ENCODE results near the gene FAM237A.

FAM237A gene

DNA sequence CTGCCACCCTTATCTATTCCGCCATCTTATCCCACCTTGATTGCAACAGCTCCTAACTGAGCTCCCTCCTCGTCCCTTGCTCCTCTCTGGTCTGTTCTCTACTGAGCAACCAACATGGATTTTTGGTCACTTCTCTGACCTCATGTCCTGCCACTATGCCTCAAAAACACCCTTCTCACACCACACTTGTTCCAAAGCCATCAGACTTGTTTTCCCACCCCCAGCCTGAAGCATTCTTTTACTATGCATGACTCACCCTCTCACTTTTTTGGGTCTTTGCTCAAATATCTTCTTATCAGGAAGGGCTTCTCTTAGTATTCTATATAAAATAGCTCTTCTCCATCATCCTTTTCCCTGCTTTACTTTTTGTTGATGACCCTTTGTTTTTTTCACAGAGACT is 2.7 kb upstream of the FAM237A start:
- TF ChIP-seq, protein P1, sequence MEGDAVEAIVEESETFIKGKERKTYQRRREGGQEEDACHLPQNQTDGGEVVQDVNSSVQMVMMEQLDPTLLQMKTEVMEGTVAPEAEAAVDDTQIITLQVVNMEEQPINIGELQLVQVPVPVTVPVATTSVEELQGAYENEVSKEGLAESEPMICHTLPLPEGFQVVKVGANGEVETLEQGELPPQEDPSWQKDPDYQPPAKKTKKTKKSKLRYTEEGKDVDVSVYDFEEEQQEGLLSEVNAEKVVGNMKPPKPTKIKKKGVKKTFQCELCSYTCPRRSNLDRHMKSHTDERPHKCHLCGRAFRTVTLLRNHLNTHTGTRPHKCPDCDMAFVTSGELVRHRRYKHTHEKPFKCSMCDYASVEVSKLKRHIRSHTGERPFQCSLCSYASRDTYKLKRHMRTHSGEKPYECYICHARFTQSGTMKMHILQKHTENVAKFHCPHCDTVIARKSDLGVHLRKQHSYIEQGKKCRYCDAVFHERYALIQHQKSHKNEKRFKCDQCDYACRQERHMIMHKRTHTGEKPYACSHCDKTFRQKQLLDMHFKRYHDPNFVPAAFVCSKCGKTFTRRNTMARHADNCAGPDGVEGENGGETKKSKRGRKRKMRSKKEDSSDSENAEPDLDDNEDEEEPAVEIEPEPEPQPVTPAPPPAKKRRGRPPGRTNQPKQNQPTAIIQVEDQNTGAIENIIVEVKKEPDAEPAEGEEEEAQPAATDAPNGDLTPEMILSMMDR (IDR thresholded peaks at IDR 0.05; ENCODE audit: borderline replicate concordance, insufficient read depth, low read depth, low read length), result no peak
- no peak overlapping the region for H3K4me3 ChIP-seq (ENCODE audit: low read depth, low read length)

DNA sequence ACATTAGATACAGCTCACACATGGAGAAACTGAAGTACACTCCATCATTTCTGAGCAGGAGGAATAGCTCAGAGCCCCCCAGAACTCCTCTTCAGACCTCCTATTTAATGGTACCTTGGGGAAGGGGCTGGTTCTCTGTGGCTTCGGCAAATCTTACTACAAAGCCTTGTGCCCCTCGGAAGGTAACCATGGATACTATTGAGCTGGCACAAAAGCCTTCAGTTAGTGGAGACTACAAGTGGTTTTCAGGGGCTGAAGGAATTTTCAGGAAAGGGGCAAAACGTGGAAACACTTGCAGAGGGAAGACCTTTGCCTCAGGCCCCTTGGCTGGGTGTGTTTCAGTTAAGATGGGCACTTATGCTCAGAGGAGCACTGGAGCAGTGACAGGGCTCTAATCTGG is 1.1 kb upstream of the FAM237A start:
- TF ChIP-seq, protein P1 (IDR thresholded peaks at IDR 0.05; ENCODE audit: borderline replicate concordance, insufficient read depth, low read depth, low read length), result no peak
- no peak overlapping the region for H3K4me3 ChIP-seq (ENCODE audit: low read depth, low read length)

DNA sequence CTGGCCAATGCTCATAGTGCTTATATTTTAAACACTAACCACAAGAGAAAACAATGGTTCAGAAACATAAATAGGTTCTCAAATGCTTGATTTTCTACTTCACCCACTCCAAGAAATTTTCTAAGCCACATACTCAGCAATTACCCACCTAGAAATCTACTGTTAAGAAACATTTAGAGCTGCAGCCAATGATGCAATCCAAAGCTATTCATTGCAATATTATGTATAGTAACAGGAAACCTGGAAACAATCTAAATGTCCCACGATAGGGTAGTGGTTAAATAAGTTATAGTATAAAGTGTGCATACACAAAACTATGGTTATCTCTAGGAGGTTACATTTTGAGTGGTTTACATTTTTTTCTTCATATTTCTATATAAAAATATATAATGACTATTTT is 5.7 kb downstream of the FAM237A start:
- no peak overlapping the region for H3K4me3 ChIP-seq (ENCODE audit: low read depth, low read length)
- TF ChIP-seq, protein P1 (IDR thresholded peaks at IDR 0.05; ENCODE audit: borderline replicate concordance, insufficient read depth, low read depth, low read length), result no peak

DNA sequence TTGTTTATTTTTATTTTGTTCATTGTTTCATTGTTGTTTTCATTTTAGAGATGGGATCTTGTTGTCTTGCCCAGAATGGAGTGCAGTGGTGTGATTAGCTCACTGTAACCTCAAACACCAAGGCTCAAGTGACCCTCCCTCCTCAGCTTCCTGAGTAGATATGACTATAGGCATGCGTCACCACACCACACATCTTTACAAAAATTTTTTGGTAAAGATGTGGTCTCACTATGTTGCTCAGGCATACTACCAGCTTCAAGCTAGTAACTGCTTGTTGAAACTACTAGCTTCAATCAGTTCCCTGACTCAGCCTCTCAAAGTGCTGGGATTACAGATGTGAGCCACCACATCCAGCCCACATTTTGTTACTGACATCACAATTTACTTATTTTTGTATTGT is 14.8 kb downstream of the FAM237A start:
- H3K4me3 ChIP-seq (ENCODE audit: low read depth, low read length), result no peak overlapping the region

DNA sequence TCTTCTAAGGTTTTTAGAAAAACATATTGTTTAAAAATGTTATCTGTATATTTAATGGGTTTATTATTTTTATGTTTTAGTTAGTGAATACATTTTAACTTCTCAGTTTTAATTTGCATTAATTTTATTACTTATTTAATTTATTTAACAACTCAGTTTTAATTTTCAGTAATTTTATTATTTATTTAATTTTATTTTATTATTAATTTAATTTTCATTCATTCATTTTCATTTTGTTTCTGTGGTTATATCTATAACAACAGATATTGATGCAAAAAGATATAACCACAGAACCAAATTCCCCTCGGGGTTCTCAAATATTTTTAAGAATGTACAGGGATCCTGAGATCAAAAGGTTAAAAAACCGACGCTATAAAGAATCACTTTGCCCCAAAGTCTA is 23.0 kb downstream of the FAM237A start:
- no peak overlapping the region for H3K4me3 ChIP-seq (ENCODE audit: low read depth, low read length)
- TF ChIP-seq, protein P1 (IDR thresholded peaks at IDR 0.05; ENCODE audit: borderline replicate concordance, insufficient read depth, low read depth, low read length), result no peak

More for the DNA sequence above, 14.8 kb downstream of the FAM237A start:
- TF ChIP-seq, protein P1 (IDR thresholded peaks at IDR 0.05; ENCODE audit: borderline replicate concordance, insufficient read depth, low read depth, low read length), result no peak

DNA sequence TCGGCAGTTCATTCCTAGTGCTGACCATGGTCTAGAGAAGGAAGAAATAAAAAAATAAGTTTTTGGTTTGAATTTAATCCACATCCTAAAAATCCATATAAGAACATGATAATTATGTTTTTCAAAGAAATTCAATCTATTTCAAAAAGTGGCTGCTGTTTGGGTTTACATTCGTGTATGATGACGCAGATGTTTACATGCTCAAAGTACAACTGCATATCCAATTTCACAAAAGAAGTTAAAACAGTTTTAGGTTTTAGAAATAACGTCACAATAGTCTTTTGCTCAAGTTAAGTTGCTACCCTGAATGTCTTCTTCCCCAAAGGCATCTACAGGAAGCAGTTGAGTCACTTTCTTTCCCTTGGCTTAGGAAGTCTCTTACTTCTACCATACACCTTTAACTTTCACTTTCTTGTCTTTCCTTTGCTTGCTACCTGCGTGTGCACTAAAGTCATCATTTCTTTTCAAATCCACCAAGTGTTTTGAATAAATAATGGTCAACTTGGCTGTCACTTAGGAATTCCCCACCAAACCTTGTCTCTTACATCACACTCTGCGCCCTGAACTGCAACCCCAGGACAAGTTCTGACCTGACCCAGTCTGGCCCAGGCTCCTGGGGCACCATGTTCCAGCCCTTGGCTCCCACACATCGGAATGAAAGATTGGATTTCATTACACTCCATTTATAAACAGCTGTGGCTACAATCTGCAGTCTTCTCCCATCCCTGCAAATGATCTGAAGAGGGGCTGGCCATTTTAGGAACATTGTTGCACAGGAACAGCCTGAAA is 28.4 kb downstream of the FAM237A start:
- TF ChIP-seq, protein P1 (IDR thresholded peaks at IDR 0.05; ENCODE audit: borderline replicate concordance, insufficient read depth, low read depth, low read length), result no peak
- H3K4me3 ChIP-seq (ENCODE audit: low read depth, low read length), result no peak overlapping the region

DNA sequence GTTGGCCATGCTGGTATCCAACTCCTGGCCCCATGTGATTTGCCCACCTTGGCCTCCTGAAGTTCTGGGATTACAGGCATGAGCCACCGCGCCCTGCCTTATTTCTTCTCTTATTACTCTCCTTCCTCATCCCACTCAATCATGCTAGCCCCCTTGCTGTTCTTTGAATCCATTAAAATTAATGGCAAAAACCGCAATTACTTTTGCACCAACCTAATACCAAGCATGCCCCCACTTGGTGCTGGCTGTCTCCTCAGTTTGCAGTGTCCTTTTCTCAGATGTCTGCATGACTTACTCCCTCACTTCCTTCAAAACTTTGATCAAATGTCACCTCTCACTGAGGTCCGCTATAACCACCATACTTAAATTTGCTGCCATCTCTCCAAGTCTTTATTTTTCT is 41.3 kb downstream of the FAM237A start:
- H3K4me3 ChIP-seq (ENCODE audit: low read depth, low read length), result no peak overlapping the region
- TF ChIP-seq, protein P1 (IDR thresholded peaks at IDR 0.05; ENCODE audit: borderline replicate concordance, insufficient read depth, low read depth, low read length), result no peak

All from GM12875 (cell line).